ENCODE data around the gene MACROD2.

MACROD2 gene

DNA sequence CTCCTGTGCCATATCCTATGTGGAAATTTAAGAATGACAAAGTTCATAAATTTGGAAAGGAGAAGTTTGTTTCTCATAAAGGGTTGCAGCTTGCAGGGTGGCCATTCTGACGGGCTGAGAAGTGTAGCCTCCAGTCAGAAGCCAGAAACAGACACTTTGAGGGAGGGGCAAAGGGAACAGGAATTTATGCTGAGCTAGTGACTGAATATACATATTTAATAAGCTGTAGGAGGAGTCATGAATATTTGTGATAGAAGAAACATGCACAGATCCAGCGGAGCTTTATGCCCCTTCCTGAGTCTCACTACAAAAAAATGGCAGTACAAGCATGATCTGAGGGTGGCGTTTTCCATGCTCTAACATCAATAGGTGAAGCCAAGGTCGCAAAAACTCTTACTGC lies 1779.6 kb downstream of the MACROD2 start:
- no peak overlapping the region for H3K27ac ChIP-seq
- TF ChIP-seq, protein P1, sequence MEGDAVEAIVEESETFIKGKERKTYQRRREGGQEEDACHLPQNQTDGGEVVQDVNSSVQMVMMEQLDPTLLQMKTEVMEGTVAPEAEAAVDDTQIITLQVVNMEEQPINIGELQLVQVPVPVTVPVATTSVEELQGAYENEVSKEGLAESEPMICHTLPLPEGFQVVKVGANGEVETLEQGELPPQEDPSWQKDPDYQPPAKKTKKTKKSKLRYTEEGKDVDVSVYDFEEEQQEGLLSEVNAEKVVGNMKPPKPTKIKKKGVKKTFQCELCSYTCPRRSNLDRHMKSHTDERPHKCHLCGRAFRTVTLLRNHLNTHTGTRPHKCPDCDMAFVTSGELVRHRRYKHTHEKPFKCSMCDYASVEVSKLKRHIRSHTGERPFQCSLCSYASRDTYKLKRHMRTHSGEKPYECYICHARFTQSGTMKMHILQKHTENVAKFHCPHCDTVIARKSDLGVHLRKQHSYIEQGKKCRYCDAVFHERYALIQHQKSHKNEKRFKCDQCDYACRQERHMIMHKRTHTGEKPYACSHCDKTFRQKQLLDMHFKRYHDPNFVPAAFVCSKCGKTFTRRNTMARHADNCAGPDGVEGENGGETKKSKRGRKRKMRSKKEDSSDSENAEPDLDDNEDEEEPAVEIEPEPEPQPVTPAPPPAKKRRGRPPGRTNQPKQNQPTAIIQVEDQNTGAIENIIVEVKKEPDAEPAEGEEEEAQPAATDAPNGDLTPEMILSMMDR (IDR thresholded peaks at IDR 0.05), result no peak
- TF ChIP-seq ZFX (IDR thresholded peaks at IDR 0.05; ENCODE audit: borderline replicate concordance), result no peak

DNA sequence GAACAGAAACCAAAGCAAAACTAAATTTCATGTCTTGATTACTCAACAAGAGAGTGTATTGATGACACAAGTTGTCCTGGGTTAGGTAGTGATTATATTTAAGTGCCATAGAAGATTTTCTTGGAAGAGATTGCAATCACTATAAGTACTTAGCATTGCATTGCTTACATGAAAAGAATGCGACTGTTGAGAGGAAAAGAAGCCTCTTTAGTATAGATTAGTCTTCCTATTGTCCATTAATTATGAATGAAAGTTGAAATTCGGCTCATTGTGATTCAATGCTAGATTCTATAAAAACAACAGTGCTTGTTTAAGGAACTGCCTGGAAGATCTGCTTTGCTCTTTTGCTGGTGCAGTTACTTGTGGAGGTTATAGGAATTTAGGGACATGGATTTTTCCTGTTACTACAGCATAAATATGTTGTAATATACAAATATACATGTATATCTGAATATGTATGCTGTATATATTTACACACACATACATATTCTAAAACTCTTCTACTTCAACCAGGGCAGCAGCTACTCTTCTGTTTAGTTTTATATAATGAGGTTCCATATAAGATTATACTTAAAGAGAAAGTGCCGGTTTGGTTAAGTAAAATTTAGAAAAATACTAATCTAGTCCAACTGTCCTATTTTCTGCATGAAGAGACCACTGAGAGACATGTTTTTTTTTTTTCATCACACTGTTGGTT lies 1781.6 kb downstream of the MACROD2 start:
- no peak for TF ChIP-seq ZFX (IDR thresholded peaks at IDR 0.05; ENCODE audit: borderline replicate concordance)
- TF ChIP-seq, protein P1 (IDR thresholded peaks at IDR 0.05), result no peak
- H3K27ac ChIP-seq, result no peak overlapping the region

DNA sequence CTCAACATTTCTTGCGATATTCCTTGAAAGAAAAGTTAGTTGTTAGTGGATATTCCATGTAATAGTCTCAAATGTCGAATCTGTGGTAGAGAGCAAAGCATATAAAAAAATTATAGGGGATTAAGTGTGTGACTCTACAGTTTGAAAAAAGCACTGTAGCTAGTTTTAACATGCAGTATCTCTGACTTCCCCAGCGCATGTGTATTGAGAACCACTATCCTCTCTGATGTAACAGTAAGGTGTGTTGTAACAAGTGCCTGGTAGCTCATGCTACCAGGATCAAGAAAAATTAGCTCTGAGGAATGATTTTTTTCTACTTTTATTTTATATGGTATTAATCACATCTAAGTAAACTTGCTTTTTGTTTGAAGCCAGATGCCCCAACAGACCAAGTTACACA lies 1788.7 kb downstream of the MACROD2 start:
- TF ChIP-seq, protein P1 (IDR thresholded peaks at IDR 0.05), result no peak
- no peak for TF ChIP-seq ZFX (IDR thresholded peaks at IDR 0.05; ENCODE audit: borderline replicate concordance)

DNA sequence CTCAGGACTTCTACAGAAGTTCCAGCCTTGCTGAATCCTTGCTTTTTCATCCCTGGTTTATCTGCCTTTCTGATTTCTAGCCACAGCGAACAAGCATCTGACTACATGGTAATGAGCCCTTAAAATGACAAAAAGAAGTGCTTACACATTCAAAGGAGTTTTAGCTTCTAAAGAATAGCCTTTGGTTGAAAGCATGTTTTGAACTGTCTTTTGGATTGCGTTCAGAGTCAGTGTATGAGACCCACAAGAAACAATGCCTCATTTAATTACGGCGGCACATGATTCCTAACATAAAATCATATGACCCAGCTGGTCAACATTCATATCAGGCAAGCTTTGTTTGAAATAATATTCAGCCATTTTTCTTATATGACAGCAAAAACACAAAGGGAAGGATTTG lies 1793.8 kb downstream of the MACROD2 start:
- TF ChIP-seq, protein P1 (IDR thresholded peaks at IDR 0.05), result no peak
- TF ChIP-seq ZFX (IDR thresholded peaks at IDR 0.05; ENCODE audit: borderline replicate concordance), result no peak
- no peak overlapping the region for H3K27ac ChIP-seq

More for the DNA sequence above, 1788.7 kb downstream of the MACROD2 start:
- no peak overlapping the region for H3K27ac ChIP-seq

DNA sequence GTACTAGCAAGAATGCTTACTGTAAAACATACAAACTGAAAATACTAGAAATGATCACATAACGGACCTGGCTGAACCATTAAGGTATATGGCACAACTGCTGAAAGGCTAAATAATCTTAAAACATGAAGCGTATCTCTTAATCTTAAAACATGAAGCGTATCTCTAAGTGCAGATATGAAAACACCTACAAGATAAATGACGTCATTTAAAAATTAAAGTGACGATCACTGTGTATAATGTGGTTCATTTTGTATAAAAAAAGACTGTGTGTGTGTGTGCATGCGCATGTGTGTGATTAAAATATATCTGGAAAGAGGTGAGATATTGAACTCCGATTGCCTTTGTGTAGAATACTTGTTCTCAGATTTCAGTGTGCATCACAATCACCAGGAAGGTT lies 1797.5 kb downstream of the MACROD2 start:
- TF ChIP-seq, protein P1 (IDR thresholded peaks at IDR 0.05), result no peak
- no peak for TF ChIP-seq ZFX (IDR thresholded peaks at IDR 0.05; ENCODE audit: borderline replicate concordance)
- H3K27ac ChIP-seq, result no peak overlapping the region

DNA sequence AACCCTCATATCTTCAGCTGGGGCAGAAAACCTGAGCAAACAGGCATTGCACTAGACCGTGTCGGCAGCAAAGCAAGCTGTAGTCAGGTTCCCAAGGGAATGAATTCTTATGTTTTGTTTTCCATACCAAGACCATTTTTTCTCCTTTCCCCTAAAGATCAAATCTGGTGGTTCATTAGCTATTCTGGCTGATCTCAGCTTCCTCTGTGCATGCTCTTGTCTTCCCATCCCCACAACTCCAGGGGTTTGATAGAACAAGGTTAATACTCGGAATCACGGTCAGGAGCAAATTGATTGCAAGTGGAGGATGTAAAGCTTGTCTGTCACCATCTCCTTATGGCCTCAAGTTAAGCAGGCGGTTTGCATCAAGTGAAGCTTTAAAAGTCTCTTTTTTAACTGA lies 1799.1 kb downstream of the MACROD2 start:
- no peak for TF ChIP-seq ZFX (IDR thresholded peaks at IDR 0.05; ENCODE audit: borderline replicate concordance)
- TF ChIP-seq, protein P1 (IDR thresholded peaks at IDR 0.05), result no peak
- no peak overlapping the region for H3K27ac ChIP-seq

DNA sequence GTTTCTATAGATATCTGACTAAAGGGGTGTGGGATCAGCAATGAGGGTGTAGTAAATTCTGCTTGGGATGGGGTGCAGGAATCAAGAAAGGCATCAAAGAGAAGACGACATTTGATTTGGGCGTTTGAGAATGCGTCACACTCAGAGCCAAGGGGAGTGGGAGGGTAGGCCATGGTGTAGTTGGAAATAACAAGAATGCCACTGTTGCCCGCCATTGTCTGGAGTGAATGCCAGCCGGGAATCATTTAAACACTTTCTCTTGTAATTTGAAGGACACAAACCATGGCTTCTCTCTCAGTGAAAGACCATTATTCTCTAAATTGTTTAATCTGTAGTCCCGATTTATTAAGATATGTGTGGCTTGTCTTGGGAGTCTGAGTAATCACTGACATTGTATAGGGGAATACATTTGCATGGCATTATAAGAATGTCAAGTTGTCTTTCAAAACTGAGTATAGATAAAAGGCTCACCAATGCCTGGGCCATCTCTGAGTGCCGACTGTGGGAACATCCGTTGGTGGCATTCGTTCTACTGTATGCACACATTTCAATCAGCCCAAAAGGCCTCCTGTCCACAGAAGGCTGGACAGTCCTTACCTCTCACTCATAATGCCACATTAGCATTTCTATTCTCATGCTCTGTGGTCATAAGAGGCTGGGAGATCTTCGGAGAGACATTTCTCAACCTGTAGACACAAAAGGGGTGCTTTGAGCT lies 1800.1 kb downstream of the MACROD2 start:
- TF ChIP-seq, protein P1 (IDR thresholded peaks at IDR 0.05), result no peak
- TF ChIP-seq ZFX (IDR thresholded peaks at IDR 0.05; ENCODE audit: borderline replicate concordance), result no peak

More for the DNA sequence above, 1800.1 kb downstream of the MACROD2 start:
- no peak overlapping the region for H3K27ac ChIP-seq
